Epithelial cell of proximal tubule (primary cell): ENCODE results near the gene EFHC1. TPM values are rescaled to one million over a fixed set of nuclear protein-coding genes. Genes with fewer than 3 reads are reported as not detected.

Source experiments
- DNase-seq: peaks from one replicate; pipeline ENCODE4 v3.0.0-alpha.2; 2011; ENCODE audit warnings: low read depth
- H3K4me3 ChIP-seq: 2 replicates; pipeline ENCODE4 v1.5.1; 2011; ENCODE audit warnings: low read depth, mild to moderate bottlenecking, low read length
- total RNA-seq: library from RNA; depleted of rRNA; stranded (reverse); fragments of >200 nt; gene quantifications from 2 replicates; pipeline ENCODE4 v1.2.3, GENCODE V29; 2015
- TF ChIP-seq, protein P1 (sequence below): conservative IDR thresholded peaks from 2 replicates; pipeline ENCODE4 v1.5.1; 2012; ENCODE audit warnings: low read depth, mild to moderate bottlenecking, low read length

The EFHC1 gene
- total RNA-seq, 1 donor from 2014 or later, result 20.2 TPM

- DNase-seq, result no peak
- TF ChIP-seq, protein P1, sequence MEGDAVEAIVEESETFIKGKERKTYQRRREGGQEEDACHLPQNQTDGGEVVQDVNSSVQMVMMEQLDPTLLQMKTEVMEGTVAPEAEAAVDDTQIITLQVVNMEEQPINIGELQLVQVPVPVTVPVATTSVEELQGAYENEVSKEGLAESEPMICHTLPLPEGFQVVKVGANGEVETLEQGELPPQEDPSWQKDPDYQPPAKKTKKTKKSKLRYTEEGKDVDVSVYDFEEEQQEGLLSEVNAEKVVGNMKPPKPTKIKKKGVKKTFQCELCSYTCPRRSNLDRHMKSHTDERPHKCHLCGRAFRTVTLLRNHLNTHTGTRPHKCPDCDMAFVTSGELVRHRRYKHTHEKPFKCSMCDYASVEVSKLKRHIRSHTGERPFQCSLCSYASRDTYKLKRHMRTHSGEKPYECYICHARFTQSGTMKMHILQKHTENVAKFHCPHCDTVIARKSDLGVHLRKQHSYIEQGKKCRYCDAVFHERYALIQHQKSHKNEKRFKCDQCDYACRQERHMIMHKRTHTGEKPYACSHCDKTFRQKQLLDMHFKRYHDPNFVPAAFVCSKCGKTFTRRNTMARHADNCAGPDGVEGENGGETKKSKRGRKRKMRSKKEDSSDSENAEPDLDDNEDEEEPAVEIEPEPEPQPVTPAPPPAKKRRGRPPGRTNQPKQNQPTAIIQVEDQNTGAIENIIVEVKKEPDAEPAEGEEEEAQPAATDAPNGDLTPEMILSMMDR, result no peak
- no peak overlapping the region for H3K4me3 ChIP-seq
Observed at GRCh38 chr6:52558266-52559000, 138.3 kb downstream of the EFHC1 start.

DNA sequence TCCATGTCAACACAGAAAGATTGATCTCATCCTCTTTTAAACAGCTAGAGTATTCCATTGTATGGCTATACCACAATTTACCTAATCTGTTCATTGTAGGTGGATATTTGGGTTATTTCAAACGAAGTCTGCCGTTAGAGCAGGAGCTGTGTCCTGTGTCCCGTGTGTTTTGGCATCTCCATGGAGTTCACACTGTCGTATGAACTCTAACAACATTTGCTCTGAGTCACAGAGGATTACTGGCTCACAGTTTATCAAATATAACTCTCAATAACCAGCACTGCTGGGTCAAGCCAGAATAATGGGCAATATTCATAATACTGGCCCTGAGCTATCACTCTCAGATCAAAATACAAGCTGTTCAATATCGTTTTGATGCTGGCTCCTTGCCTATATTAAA, 140.3 kb downstream of the EFHC1 start:
- no peak for DNase-seq
- H3K4me3 ChIP-seq, result no peak overlapping the region
- TF ChIP-seq, protein P1, result no peak

GRCh38 chr6:52562911-52563310, 142.8 kb downstream of the EFHC1 start:
- TF ChIP-seq, protein P1, result no peak
- no peak for DNase-seq
- H3K4me3 ChIP-seq, result no peak overlapping the region

- TF ChIP-seq, protein P1, result no peak
- H3K4me3 ChIP-seq, result no peak overlapping the region
- DNase-seq, result no peak
Observed at GRCh38 chr6:52564856-52565255, 144.7 kb downstream of the EFHC1 start.

- no peak overlapping the region for H3K4me3 ChIP-seq
- TF ChIP-seq, protein P1, result no peak
- no peak for DNase-seq
Observed at GRCh38 chr6:52566201-52566600, 146.1 kb downstream of the EFHC1 start.

DNA sequence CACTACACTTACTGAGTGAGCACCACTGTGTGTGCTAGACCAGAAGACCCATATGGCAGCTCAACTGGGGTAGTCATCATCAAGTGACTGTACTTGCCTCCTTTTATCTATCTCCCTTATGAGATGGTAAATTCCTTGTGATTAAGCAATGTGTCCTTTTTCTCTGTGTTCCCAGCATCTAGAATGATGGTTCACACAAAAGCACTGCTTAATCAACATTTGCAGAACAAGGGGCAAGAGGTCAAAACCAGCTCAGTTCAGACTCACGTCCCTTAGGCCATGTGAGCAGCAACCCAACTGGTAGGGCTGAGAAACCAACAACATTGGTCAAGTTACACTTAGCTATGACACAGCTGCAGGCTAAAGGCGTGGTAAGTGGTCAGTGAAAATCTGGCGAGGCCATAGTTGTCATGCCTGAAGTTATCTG, 146.7 kb downstream of the EFHC1 start:
- TF ChIP-seq, protein P1, result no peak
- peak; percentile 99 for DNase-seq
- no peak overlapping the region for H3K4me3 ChIP-seq

GRCh38 chr6:52568320-52568719, 148.2 kb downstream of the EFHC1 start:
- no peak overlapping the region for H3K4me3 ChIP-seq
- TF ChIP-seq, protein P1, result no peak
- no peak for DNase-seq
